ENCODE data around the gene CDH8.
"Not testable (repeated sequence)": the region's sequence is repeated elsewhere in the genome, so short reads cannot be mapped to it uniquely, and the experiment has no call there.

The CDH8 gene

GRCh38 chr16:61926766-61927165 lies 109.5 kb downstream of the CDH8 start:
- ATAC-seq (no peak), DNase-seq (no peak)
- Mint-ChIP-seq H3K9me3 (no peaks in the 10 kb centered on the region), H3K4me3 (no peak overlapping the region), H3K27me3 (no peaks in the 10 kb centered on the region), H3K27ac (no peak overlapping the region), H3K4me1 (no peaks in the 10 kb centered on the region)

GRCh38 chr16:61923629-61924028 lies 112.6 kb downstream of the CDH8 start:
- no peak for ATAC-seq
- no peaks in the 10 kb centered on the region for H3K9me3 Mint-ChIP-seq
- H3K4me1 Mint-ChIP-seq = no peaks in the 10 kb centered on the region
- DNase-seq = no peak
- no peak overlapping the region for H3K27ac Mint-ChIP-seq
- no peak overlapping the region for H3K4me3 Mint-ChIP-seq
- no peaks in the 10 kb centered on the region for H3K27me3 Mint-ChIP-seq

GRCh38 chr16:61921373-61921772 lies 114.9 kb downstream of the CDH8 start:
- Mint-ChIP-seq H3K27ac (no peak overlapping the region), H3K4me1 (no peaks in the 10 kb centered on the region), H3K27me3 (no peaks in the 10 kb centered on the region), H3K9me3 (peaks cover 0 to 5% of the 10 kb centered on the region in 2 donors), H3K4me3 (no peak overlapping the region)
- DNase-seq (no peak), ATAC-seq (no peak)

- H3K27me3 Mint-ChIP-seq, H3K9me3 Mint-ChIP-seq, H3K4me1 Mint-ChIP-seq, H3K27ac Mint-ChIP-seq, H3K4me3 Mint-ChIP-seq, ATAC-seq, DNase-seq: not testable (repeated sequence)
Observed at GRCh38 chr16:61917865-61918826, 118.1 kb downstream of the CDH8 start.

GRCh38 chr16:61915569-61915968 lies 120.7 kb downstream of the CDH8 start:
- ATAC-seq = no peak
- no peak for DNase-seq
- no peaks in the 10 kb centered on the region for H3K4me1 Mint-ChIP-seq
- peaks cover 0 to 11% of the 10 kb centered on the region in 2 donors for H3K9me3 Mint-ChIP-seq
- H3K4me3 Mint-ChIP-seq = no peak overlapping the region
- no peaks in the 10 kb centered on the region for H3K27me3 Mint-ChIP-seq
- H3K27ac Mint-ChIP-seq = no peak overlapping the region

- Mint-ChIP-seq H3K27me3 (no peaks in the 10 kb centered on the region), H3K27ac (no peak overlapping the region), H3K4me1 (no peaks in the 10 kb centered on the region), H3K4me3 (no peak overlapping the region), H3K9me3 (peaks cover 0 to 11% of the 10 kb centered on the region in 2 donors)
- ATAC-seq = no peak
- no peak for DNase-seq
Observed at GRCh38 chr16:61909074-61909473, 127.2 kb downstream of the CDH8 start.

GRCh38 chr16:61908426-61908825 lies 127.8 kb downstream of the CDH8 start:
- ATAC-seq (no peak), DNase-seq (no peak)
- H3K4me1 Mint-ChIP-seq = no peaks in the 10 kb centered on the region
- no peak overlapping the region for H3K4me3 Mint-ChIP-seq
- peaks cover 0 to 11% of the 10 kb centered on the region in 2 donors for H3K9me3 Mint-ChIP-seq
- no peak overlapping the region for H3K27ac Mint-ChIP-seq
- no peaks in the 10 kb centered on the region for H3K27me3 Mint-ChIP-seq

GRCh38 chr16:61901689-61902088 lies 134.5 kb downstream of the CDH8 start:
- Mint-ChIP-seq H3K27me3 (no peaks in the 10 kb centered on the region), H3K4me1 (no peaks in the 10 kb centered on the region), H3K27ac (no peak overlapping the region), H3K9me3 (peaks cover 8 to 10% of the 10 kb centered on the region in 2 donors), H3K4me3 (no peak overlapping the region)
- no peak for DNase-seq
- ATAC-seq = no peak

- H3K27ac Mint-ChIP-seq = no peak overlapping the region
- no peaks in the 10 kb centered on the region for H3K27me3 Mint-ChIP-seq
- H3K4me3 Mint-ChIP-seq = no peak overlapping the region
- H3K4me1 Mint-ChIP-seq = no peaks in the 10 kb centered on the region
- no peak for ATAC-seq
- peaks cover 8% of the 10 kb centered on the region in 2 donors for H3K9me3 Mint-ChIP-seq
- DNase-seq = no peak
Observed at GRCh38 chr16:61900482-61900881, 135.8 kb downstream of the CDH8 start.

GRCh38 chr16:61897657-61898056 lies 138.6 kb downstream of the CDH8 start:
- DNase-seq (no peak), ATAC-seq (no peak)
- H3K27ac Mint-ChIP-seq = no peak overlapping the region
- no peak overlapping the region for H3K4me3 Mint-ChIP-seq
- no peaks in the 10 kb centered on the region for H3K4me1 Mint-ChIP-seq
- H3K27me3 Mint-ChIP-seq = no peaks in the 10 kb centered on the region
- H3K9me3 Mint-ChIP-seq = peaks cover 13 to 15% of the 10 kb centered on the region in 2 donors

GRCh38 chr16:61892531-61892930 lies 143.7 kb downstream of the CDH8 start:
- Mint-ChIP-seq H3K27ac (no peak overlapping the region), H3K4me1 (no peaks in the 10 kb centered on the region), H3K9me3 (peaks cover 10 to 13% of the 10 kb centered on the region in 2 donors), H3K27me3 (no peaks in the 10 kb centered on the region), H3K4me3 (no peak overlapping the region)
- ATAC-seq (no peak), DNase-seq (no peak)

GRCh38 chr16:61891460-61891859 lies 144.8 kb downstream of the CDH8 start:
- no peaks in the 10 kb centered on the region for H3K27me3 Mint-ChIP-seq
- no peaks in the 10 kb centered on the region for H3K4me1 Mint-ChIP-seq
- no peak overlapping the region for H3K4me3 Mint-ChIP-seq
- peaks cover 15% of the 10 kb centered on the region in 2 donors for H3K9me3 Mint-ChIP-seq
- DNase-seq = no peak
- H3K27ac Mint-ChIP-seq = no peak overlapping the region
- no peak for ATAC-seq

- no peak for ATAC-seq
- no peak overlapping the region for H3K4me3 Mint-ChIP-seq
- peaks cover 12 to 15% of the 10 kb centered on the region in 2 donors for H3K9me3 Mint-ChIP-seq
- H3K27ac Mint-ChIP-seq = no peak overlapping the region
- DNase-seq = no peak
- H3K27me3 Mint-ChIP-seq = no peaks in the 10 kb centered on the region
- no peaks in the 10 kb centered on the region for H3K4me1 Mint-ChIP-seq
Observed at GRCh38 chr16:61890386-61890785, 145.9 kb downstream of the CDH8 start.

- DNase-seq (no peak), ATAC-seq (no peak)
- Mint-ChIP-seq H3K4me1 (no peaks in the 10 kb centered on the region), H3K27me3 (no peaks in the 10 kb centered on the region), H3K4me3 (no peak overlapping the region), H3K9me3 (peaks cover 8 to 10% of the 10 kb centered on the region in 2 donors), H3K27ac (no peak overlapping the region)
Observed at GRCh38 chr16:61887903-61888302, 148.3 kb downstream of the CDH8 start.

- no peaks in the 10 kb centered on the region for H3K27me3 Mint-ChIP-seq
- ATAC-seq (no peak), DNase-seq (no peak)
- H3K4me1 Mint-ChIP-seq = no peaks in the 10 kb centered on the region
- no peak overlapping the region for H3K27ac Mint-ChIP-seq
- H3K4me3 Mint-ChIP-seq = no peak overlapping the region
- H3K9me3 Mint-ChIP-seq = peaks cover 8 to 22% of the 10 kb centered on the region in 2 donors
Observed at GRCh38 chr16:61885343-61885742, 150.9 kb downstream of the CDH8 start.

- no peak overlapping the region for H3K4me3 Mint-ChIP-seq
- H3K9me3 Mint-ChIP-seq = peaks cover 13 to 23% of the 10 kb centered on the region in 2 donors
- no peak overlapping the region for H3K27ac Mint-ChIP-seq
- H3K4me1 Mint-ChIP-seq = no peaks in the 10 kb centered on the region
- ATAC-seq = no peak
- no peaks in the 10 kb centered on the region for H3K27me3 Mint-ChIP-seq
- no peak for DNase-seq
Observed at GRCh38 chr16:61879306-61879705, 156.9 kb downstream of the CDH8 start.
